Activated CD4-positive, alpha-beta T cell treated with anti-CD3 and anti-CD28 coated beads, Interleukin-2, amount 50 U/mL, for 1 hour (primary cell): ENCODE results near the gene POLG2.
"Not testable (repeated sequence)": the region's sequence is repeated elsewhere in the genome, so short reads cannot be mapped to it uniquely, and the experiment has no call there.

Experiments used
- DNase-seq: peaks from one replicate; pipeline ENCODE4 v3.0.0-alpha.2; 2020

POLG2 gene

DNA sequence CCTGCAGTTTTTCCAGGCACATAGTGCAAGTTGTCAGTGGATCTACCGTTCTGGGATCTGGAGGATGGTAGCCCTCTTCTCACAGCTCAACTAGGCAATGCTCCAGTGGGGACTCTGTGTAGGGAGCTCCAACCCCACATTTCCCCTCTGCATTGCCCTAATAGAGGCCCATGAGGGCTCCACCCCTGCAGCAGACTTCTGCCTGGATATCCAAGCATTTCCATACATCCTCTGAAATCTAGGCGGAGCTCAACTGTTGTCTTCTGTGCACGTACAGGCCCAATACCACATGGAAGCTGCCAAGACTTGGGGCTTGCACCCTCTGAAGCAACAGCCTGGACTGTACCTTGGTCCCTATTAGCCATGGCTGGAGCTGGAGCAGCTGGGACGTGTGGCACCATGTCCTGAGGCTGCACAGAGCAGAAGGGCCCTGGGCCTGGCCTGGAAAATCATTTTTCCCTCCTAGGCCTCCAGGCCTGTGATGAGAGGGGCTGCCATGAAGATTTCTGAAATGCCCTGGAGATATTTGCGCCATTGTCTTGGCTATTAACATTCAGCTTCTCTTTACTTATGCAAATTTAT lies 58.8 kb downstream of the POLG2 start:
- DNase-seq, result no peak

DNA sequence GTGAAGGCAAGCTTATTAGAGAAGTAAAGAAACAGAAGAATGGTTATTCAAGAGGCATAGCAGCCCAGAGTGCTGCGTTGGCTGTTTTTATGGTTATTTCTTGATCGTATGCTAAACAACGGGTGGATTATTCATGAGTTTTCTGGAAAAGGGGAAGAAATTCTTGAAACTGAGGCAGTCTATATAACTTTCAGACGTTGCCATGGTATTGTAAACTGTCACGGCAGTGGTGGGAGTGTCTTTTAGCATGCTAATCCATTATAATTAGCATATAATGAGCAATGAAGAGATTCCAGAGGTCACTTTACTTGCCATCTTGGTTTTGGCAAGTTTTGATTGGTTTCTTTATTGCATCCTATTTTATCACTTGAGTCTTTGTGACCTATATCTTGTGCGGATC lies 65.3 kb downstream of the POLG2 start:
- DNase-seq, result no peak

DNA sequence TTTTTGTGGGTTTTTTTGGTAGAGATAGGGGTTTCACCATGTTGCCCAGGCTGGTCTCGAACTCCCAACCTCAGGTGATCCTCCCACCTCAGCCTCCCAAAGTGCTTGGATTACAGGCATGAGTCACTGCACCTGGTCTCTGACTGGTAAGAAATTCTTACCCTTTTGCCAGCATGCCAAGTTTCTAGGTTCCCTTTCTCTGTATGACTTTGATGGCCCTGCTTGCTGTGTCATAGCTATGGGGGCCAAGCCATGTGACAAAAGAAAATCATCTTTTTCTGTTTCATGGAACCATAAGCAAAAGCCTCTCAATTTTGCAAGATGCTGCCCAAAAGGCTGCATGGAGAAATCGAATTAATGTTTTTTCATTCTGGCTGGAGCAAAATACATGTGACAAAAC lies 66.8 kb downstream of the POLG2 start:
- not testable (repeated sequence) for DNase-seq

DNA sequence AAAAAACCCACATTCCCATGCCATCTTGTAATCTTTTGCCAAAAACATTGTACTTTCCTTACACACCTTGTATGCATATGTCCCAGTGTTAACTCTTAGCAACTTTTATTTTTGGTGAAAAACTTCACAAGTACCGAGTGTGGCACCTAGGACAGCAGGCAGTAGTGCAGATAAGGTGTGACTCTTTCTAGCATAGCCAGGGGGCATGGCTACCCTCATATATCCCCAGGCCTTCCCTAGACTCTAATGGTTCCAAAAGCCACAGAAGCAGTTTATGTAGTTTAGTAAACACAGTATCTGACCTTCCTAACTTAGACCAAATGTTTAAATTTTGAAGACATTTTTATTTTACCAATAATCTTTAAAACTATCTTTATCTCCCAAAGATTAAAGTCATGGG lies 68.4 kb downstream of the POLG2 start:
- no peak for DNase-seq
